WERI-Rb-1 (cell line): Measurements from ENCODE around the gene RCBTB2.

Source experiments
- DNase-seq: peaks from one replicate; pipeline ENCODE4 v3.0.0-alpha.2; 2020
- H3K27ac ChIP-seq: fragments of 250-450 bp; sonication (Bioruptor Pico); 2 replicates; pipeline ENCODE4 v1.5.1; 2020; ENCODE audit warnings: mild to moderate bottlenecking, moderate library complexity
- H3K27me3 ChIP-seq: fragments of 250-450 bp; sonication (Bioruptor Pico); 2 replicates; pipeline ENCODE4 v1.5.1; 2021; ENCODE audit warnings: mild to moderate bottlenecking, low read depth, moderate library complexity; ENCODE audit not compliant: insufficient read depth, severe bottlenecking
- H3K36me3 ChIP-seq: fragments of 250-450 bp; sonication (Bioruptor Pico); 2 replicates; pipeline ENCODE4 v1.5.1; 2020; ENCODE audit warnings: mild to moderate bottlenecking, moderate library complexity
- H3K4me3 ChIP-seq: 2 replicates; pipeline ENCODE4 v1.5.1; 2011; ENCODE audit warnings: low read depth, mild to moderate bottlenecking, control low read depth, low read length
- H3K9me3 ChIP-seq: fragments of 250-450 bp; sonication (Bioruptor Pico); 2 replicates; pipeline ENCODE4 v1.5.1; 2021; ENCODE audit warnings: mild to moderate bottlenecking, moderate library complexity; ENCODE audit not compliant: severe bottlenecking
- TF ChIP-seq, protein P1 (sequence below): IDR thresholded peaks from 2 replicates; pipeline ENCODE4 v1.5.1; 2011; ENCODE audit warnings: low read depth, mild to moderate bottlenecking, control low read depth, inconsistent platforms, low read length

The RCBTB2 gene

GRCh38 chr13:48571126-48571913 is 38.4 kb upstream of the RCBTB2 start:
- TF ChIP-seq, protein P1, sequence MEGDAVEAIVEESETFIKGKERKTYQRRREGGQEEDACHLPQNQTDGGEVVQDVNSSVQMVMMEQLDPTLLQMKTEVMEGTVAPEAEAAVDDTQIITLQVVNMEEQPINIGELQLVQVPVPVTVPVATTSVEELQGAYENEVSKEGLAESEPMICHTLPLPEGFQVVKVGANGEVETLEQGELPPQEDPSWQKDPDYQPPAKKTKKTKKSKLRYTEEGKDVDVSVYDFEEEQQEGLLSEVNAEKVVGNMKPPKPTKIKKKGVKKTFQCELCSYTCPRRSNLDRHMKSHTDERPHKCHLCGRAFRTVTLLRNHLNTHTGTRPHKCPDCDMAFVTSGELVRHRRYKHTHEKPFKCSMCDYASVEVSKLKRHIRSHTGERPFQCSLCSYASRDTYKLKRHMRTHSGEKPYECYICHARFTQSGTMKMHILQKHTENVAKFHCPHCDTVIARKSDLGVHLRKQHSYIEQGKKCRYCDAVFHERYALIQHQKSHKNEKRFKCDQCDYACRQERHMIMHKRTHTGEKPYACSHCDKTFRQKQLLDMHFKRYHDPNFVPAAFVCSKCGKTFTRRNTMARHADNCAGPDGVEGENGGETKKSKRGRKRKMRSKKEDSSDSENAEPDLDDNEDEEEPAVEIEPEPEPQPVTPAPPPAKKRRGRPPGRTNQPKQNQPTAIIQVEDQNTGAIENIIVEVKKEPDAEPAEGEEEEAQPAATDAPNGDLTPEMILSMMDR = no peak
- DNase-seq = no peak
- H3K9me3 ChIP-seq = no peaks in the 10 kb centered on the region
- H3K27me3 ChIP-seq = no peaks in the 10 kb centered on the region
- H3K4me3 ChIP-seq = no peak overlapping the region
- no peak overlapping the region for H3K27ac ChIP-seq
- H3K36me3 ChIP-seq = no peaks in the 10 kb centered on the region

- H3K27me3 ChIP-seq = no peaks in the 10 kb centered on the region
- H3K27ac ChIP-seq = no peak overlapping the region
- DNase-seq = no peak
- H3K9me3 ChIP-seq = no peaks in the 10 kb centered on the region
- H3K4me3 ChIP-seq = no peak overlapping the region
- H3K36me3 ChIP-seq = no peaks in the 10 kb centered on the region
- TF ChIP-seq, protein P1 = no peak
Measured at GRCh38 chr13:48570216-48570828, 37.4 kb upstream of the RCBTB2 start.

GRCh38 chr13:48569104-48569666 is 36.3 kb upstream of the RCBTB2 start:
- DNase-seq = no peak
- TF ChIP-seq, protein P1 = no peak
- Histone ChIP-seq H3K27me3 (no peaks in the 10 kb centered on the region), H3K4me3 (no peak overlapping the region), H3K36me3 (no peaks in the 10 kb centered on the region), H3K9me3 (no peaks in the 10 kb centered on the region), H3K27ac (no peak overlapping the region)

DNA sequence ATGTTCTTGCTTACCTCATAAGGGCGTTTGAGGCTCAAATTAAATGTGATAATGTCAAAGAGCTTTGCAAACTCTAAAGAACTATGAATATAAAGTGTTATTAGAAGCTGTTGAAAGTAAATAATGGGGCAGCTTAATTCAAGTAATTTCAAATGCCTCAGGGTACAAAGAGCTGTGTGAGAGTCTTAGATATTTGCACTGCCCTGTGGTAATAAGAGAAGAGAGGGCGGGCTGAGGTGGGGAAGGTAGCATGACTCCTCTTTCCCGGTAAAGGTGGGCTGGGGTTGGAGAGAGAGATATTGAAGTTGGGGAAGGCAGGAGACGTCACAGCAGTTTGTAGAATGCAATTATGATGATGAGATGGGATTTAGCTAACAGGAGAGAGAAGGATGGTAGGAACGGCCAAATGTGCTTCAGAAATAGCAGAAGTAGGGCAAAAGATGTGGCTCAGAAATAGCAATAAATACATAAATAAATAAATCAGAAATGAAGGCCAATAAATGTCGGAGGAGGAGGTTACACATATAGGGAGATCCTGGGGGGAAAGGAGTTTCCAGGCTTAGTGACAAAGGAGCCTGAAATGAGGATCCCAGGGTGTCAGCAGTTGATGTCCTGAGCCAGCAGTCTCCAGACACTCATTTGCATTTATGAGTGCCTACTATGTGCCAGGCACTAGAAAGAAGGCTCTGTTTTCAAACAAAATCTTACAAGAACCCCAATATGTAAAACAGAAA is 35.7 kb upstream of the RCBTB2 start:
- TF ChIP-seq, protein P1 = no peak
- DNase-seq = no peak
- no peak overlapping the region for H3K27ac ChIP-seq

DNA sequence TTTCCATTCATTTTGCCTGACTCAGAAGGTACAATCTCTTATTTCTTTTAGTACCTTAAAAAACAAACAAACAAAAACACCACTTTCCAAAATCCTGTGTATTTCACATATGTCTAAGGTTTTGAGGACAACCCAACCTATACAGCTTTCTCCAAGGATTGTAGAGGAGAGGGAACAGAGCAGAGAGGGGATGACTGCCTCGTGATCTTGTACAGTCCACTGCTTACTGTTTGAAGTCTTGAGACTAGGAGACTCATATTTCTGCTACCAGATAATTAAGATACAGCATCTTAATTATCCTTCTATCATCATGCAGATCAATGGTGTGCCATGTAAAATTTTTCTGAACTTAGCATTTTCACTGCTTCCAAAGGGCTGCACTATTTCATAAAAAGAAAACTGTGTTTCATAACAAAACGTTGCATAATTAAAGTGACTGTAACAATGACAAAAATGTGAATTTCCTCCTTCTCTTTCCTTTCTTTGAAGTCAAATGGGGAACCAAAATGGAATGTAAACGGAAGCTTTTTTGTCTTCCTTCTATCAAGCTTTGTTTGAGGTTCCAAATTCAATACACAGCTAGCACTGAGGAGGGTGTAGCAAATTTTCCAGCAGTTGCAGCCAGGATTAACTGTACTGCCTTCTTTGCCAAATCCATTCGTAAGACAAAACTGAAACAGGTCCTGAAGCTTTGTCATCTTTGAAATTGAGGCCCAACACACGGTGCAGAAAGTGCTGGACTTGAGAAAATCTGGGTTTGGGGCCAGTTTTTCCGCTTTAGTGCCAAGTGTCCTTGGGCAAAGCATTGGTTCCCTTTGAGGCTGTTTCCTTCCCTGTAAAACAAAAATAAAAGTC is 34.9 kb upstream of the RCBTB2 start:
- no peaks in the 10 kb centered on the region for H3K9me3 ChIP-seq
- H3K27me3 ChIP-seq = no peaks in the 10 kb centered on the region
- DNase-seq = no peak
- TF ChIP-seq, protein P1 = no peak
- H3K36me3 ChIP-seq = no peaks in the 10 kb centered on the region
- H3K4me3 ChIP-seq = no peak overlapping the region
- H3K27ac ChIP-seq = no peak overlapping the region

More for the DNA sequence above, 35.7 kb upstream of the RCBTB2 start:
- Histone ChIP-seq H3K9me3 (no peaks in the 10 kb centered on the region), H3K4me3 (no peak overlapping the region), H3K27me3 (no peaks in the 10 kb centered on the region), H3K36me3 (no peaks in the 10 kb centered on the region)
